ENCODE results near the gene NR6A1. TPM values are rescaled to one million over a fixed set of nuclear protein-coding genes. Genes with fewer than 3 reads are reported as not detected.

NR6A1 gene
- total RNA-seq, 1 donor from 2014 or later = 0.53 TPM

DNA sequence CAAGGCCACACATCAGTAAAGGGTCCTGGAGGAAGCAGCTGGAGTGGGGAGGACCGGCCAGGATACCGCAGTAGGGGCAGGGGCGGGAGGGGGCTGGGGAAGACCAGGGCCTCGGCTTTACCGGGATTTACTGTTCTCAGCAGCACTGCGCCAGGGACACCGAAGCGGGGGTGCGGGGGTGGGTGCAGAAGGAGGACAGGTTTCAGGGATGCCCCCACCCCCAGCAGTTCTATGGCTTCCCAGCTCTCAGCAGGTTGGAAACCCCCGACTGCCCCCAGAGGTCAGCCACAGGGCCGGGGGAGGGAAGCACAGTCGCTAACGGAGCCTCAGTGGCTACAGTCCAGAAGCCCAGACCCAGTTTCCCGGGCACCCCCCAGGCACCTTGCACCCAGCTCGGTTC is 285.2 kb downstream of the NR6A1 start:
- H3K27me3 ChIP-seq = no peaks in the 10 kb centered on the region
- TF ChIP-seq, protein P1, sequence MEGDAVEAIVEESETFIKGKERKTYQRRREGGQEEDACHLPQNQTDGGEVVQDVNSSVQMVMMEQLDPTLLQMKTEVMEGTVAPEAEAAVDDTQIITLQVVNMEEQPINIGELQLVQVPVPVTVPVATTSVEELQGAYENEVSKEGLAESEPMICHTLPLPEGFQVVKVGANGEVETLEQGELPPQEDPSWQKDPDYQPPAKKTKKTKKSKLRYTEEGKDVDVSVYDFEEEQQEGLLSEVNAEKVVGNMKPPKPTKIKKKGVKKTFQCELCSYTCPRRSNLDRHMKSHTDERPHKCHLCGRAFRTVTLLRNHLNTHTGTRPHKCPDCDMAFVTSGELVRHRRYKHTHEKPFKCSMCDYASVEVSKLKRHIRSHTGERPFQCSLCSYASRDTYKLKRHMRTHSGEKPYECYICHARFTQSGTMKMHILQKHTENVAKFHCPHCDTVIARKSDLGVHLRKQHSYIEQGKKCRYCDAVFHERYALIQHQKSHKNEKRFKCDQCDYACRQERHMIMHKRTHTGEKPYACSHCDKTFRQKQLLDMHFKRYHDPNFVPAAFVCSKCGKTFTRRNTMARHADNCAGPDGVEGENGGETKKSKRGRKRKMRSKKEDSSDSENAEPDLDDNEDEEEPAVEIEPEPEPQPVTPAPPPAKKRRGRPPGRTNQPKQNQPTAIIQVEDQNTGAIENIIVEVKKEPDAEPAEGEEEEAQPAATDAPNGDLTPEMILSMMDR (IDR thresholded peaks at IDR 0.05) = no peak

GRCh38 chr9:124485201-124485600 is 285.9 kb downstream of the NR6A1 start:
- no peaks in the 10 kb centered on the region for H3K4me1 ChIP-seq
- H3K27ac ChIP-seq = no peak overlapping the region
- no peaks in the 10 kb centered on the region for H3K36me3 ChIP-seq
- TF ChIP-seq, protein P1 (IDR thresholded peaks at IDR 0.05) = no peak
- intact Hi-C loops (cut with DNase I) = no loop called here
- no peaks in the 10 kb centered on the region for H3K27me3 ChIP-seq
- H3K9me3 ChIP-seq = no peaks in the 10 kb centered on the region
- H3K4me3 ChIP-seq = no peak overlapping the region
- DNase-seq (ENCODE audit: low spot score in 2 of 2) = no peak

More for the DNA sequence above, 285.2 kb downstream of the NR6A1 start:
- no peaks in the 10 kb centered on the region for H3K36me3 ChIP-seq
- intact Hi-C loops (cut with DNase I) = no loop called here
- H3K4me3 ChIP-seq = no peak overlapping the region
- DNase-seq (ENCODE audit: low spot score in 2 of 2) = no peak
- no peaks in the 10 kb centered on the region for H3K9me3 ChIP-seq
- no peaks in the 10 kb centered on the region for H3K4me1 ChIP-seq
- no peak overlapping the region for H3K27ac ChIP-seq

- no peak for DNase-seq (ENCODE audit: low spot score in 2 of 2)
- Histone ChIP-seq H3K4me1 (no peaks in the 10 kb centered on the region), H3K36me3 (no peaks in the 10 kb centered on the region), H3K9me3 (no peaks in the 10 kb centered on the region), H3K27me3 (no peaks in the 10 kb centered on the region), H3K4me3 (no peak overlapping the region), H3K27ac (no peak overlapping the region)
- TF ChIP-seq, protein P1 (IDR thresholded peaks at IDR 0.05) = no peak
- intact Hi-C loops (cut with DNase I) = no loop called here
Measured at GRCh38 chr9:124483481-124483880, 287.6 kb downstream of the NR6A1 start.

GRCh38 chr9:124482431-124483031 is 288.6 kb downstream of the NR6A1 start:
- H3K4me3 ChIP-seq = no peak overlapping the region
- no peaks in the 10 kb centered on the region for H3K27me3 ChIP-seq
- TF ChIP-seq, protein P1 (IDR thresholded peaks at IDR 0.05) = no peak
- no peaks in the 10 kb centered on the region for H3K36me3 ChIP-seq
- H3K27ac ChIP-seq = no peak overlapping the region
- no peaks in the 10 kb centered on the region for H3K4me1 ChIP-seq
- intact Hi-C loops (cut with DNase I) = no loop called here
- no peak for DNase-seq (ENCODE audit: low spot score in 2 of 2)
- no peaks in the 10 kb centered on the region for H3K9me3 ChIP-seq

- no peak overlapping the region for H3K27ac ChIP-seq
- intact Hi-C loops (cut with DNase I) = no loop called here
- no peaks in the 10 kb centered on the region for H3K36me3 ChIP-seq
- no peak for DNase-seq (ENCODE audit: low spot score in 2 of 2)
- no peak overlapping the region for H3K4me3 ChIP-seq
- H3K4me1 ChIP-seq = no peaks in the 10 kb centered on the region
- TF ChIP-seq, protein P1 (IDR thresholded peaks at IDR 0.05) = no peak
- H3K9me3 ChIP-seq = no peaks in the 10 kb centered on the region
- H3K27me3 ChIP-seq = no peaks in the 10 kb centered on the region
Measured at GRCh38 chr9:124481115-124481514, 290.0 kb downstream of the NR6A1 start.

DNA sequence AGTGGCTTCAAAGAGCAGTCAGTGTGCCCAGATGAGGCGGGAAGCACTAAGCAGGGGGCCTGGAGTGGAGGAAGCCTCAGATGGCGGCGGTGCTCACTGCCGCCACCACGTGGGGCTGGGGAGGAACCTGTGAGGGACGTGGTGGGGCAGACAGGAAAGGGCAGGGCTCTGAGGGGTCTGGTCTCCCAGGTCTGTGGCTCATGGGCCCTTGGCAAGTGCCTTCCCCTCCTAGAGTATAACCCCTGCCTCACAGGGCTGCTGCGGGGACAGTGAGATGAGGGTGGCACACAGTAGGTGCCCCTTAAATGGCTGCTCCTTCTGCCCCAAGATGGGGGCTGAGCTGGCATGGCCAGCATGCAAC is 290.5 kb downstream of the NR6A1 start:
- DNase-seq (ENCODE audit: low spot score in 2 of 2) = no peak
- Histone ChIP-seq H3K36me3 (no peaks in the 10 kb centered on the region), H3K9me3 (no peaks in the 10 kb centered on the region), H3K27ac (no peak overlapping the region), H3K27me3 (no peaks in the 10 kb centered on the region), H3K4me1 (no peaks in the 10 kb centered on the region), H3K4me3 (no peak overlapping the region)
- intact Hi-C loops (cut with DNase I) = no loop called here
- TF ChIP-seq, protein P1 (IDR thresholded peaks at IDR 0.05) = no peak

Data from ascending aorta (tissue), 2 donors.